LoVo (cell line): ENCODE measurements around the gene MTIF3.
A peak's percentile ranks its signal among the peaks of the same experiment; 100 is the strongest.
"Not testable (repeated sequence)": the region's sequence is repeated elsewhere in the genome, so short reads cannot be mapped to it uniquely, and the experiment has no call there.

Experiments
- DNase-seq: peaks from one replicate; pipeline ENCODE4 v3.0.0-alpha.2; 2016; ENCODE audit warnings: low spot score

Gene MTIF3

GRCh38 chr13:27411341-27411740, 39.0 kb downstream of the MTIF3 start:
- DNase-seq = no peak

- no peak for DNase-seq
Measured at GRCh38 chr13:27409013-27409412, 41.4 kb downstream of the MTIF3 start.

- DNase-seq = no peak
Measured at GRCh38 chr13:27408074-27408473, 42.3 kb downstream of the MTIF3 start.

- peak; percentile 56 for DNase-seq
Measured at GRCh38 chr13:27406178-27406939, 44.0 kb downstream of the MTIF3 start.

DNA sequence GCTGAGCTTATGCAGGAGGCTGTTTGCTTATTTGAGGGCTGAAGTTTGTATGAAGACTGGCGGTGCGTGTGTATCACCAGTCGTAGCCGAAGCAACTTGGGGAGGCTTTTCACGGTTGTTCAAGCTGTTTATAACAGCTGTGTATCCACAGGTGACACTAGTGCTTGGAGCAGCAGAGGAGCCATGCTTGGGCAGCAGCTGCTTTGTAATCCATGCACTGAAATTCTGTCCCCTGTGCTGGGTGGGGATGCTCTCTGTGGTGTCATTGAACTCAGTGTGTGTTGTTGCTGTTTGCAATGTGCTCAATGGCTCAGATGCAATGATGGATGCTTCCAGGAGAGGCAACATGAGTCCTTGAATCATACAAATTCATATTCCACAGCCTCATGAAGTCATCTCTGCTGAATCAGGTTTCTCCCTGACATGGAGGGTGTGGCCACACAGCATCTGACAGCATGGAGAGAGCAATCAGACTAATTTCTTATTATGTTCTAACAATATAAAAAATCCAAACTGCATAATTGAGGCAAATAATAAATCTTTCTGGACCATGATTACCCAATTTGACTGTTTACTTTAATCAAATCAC, 44.7 kb downstream of the MTIF3 start:
- no peak for DNase-seq

GRCh38 chr13:27404680-27405079, 45.7 kb downstream of the MTIF3 start:
- no peak for DNase-seq

GRCh38 chr13:27403727-27404385, 46.5 kb downstream of the MTIF3 start:
- peak; percentile 10 for DNase-seq

DNA sequence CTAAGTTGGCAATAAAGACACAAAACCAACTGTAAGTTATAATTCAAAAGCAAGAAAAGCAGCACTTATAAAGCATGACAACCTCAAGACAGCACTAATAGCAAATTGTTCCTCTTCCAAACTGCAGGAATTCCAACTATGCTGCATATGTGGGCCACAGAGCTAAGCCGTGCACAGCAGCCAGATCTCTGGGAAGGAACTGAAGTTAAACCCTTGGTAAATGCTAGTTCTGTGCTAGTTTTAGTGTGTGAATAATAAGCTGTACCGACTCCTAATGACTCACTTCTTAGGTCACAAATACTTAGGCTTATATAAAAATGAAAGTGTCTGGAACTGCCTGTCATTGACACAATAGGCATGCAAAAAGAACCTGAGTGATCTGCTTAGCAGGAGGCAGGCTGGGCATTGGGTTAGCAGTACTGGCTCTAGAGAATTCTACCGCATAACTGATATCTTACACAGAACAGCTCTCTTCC, 47.1 kb downstream of the MTIF3 start:
- peak; percentile 16 for DNase-seq

GRCh38 chr13:27401210-27401609, 49.2 kb downstream of the MTIF3 start:
- peak; percentile 66 for DNase-seq

DNA sequence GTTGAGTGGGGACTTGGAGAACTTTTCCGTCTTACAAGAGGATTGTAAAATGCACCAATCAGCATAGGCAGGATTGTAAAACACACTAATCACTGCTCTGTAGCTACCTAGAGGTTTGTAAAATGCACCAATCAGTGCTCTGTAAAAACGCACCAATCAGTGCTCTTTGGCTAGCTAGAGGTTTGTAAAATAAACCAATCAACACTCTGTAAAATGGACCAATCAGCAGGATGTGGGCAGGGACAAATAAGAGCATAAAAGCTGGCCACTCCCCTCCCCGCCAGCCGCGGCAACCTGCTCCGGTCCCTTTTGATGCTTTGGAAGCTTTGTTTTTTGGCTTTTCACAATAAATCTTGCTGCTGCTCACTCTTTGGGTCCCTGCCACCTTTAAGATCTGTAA, 50.0 kb downstream of the MTIF3 start:
- not testable (repeated sequence) for DNase-seq

- no peak for DNase-seq
Measured at GRCh38 chr13:27398360-27398759, 52.0 kb downstream of the MTIF3 start.

GRCh38 chr13:27396252-27396846, 54.0 kb downstream of the MTIF3 start:
- DNase-seq = peak; percentile 66

DNA sequence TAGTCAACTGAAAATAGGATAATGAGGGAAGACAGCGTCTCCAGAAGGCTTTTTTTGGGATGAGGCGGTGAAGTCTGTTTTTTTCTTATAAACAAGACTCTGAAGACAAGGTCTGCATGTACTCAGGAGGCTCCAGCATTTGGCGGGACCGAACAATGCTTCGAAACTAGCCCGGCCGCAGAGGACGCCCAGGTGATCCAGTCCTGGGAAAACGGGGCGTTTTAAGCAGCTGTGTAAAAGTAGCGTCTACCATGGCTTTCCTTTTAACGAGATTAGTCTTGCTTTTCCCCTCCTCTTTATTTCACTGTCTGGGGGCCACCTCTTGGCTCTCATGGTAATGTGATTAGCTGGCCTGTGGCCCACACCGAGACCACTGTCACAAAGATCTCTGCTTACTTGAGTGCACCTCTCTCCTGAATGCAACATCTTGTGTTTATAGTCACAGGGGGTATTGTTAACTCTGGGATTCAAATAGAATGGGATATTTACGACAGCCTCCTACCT, 55.3 kb downstream of the MTIF3 start:
- DNase-seq = no peak

- DNase-seq = no peak
Measured at GRCh38 chr13:27393101-27393500, 57.3 kb downstream of the MTIF3 start.

DNA sequence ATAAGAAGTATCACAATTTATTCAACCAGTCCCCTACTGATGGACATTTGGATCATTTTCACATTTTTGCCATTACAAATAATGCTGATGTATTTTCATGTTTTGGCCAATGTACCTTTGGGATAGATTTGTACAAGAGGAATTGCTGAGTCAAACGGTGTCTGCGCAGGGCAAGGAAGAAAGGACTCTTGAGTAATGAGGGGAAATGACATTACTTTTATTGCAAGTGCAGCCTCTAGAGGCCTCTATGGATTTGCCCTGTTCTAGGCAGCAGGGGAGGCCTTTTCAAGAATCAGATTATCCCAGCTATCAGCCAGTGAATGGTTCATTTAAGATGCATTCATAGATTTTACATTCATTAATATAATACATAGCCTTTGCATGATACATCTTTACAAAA, 58.9 kb downstream of the MTIF3 start:
- no peak for DNase-seq

- DNase-seq = no peak
Measured at GRCh38 chr13:27389891-27390290, 60.5 kb downstream of the MTIF3 start.

- DNase-seq = no peak
Measured at GRCh38 chr13:27388241-27388640, 62.1 kb downstream of the MTIF3 start.
